HL-60 (cell line): ENCODE measurements around the gene ABCG2.
"Not testable (repeated sequence)": the region's sequence is repeated elsewhere in the genome, so short reads cannot be mapped to it uniquely, and the experiment has no call there.

ENCODE experiments used
- GABPA ChIP-seq: IDR thresholded peaks from 2 replicates; pipeline ENCODE4 v1.6.1; 2012; ENCODE audit warnings: low read depth
- POLR2AphosphoS5 ChIP-seq: IDR thresholded peaks from 2 replicates; pipeline ENCODE4 v1.6.1; 2012; ENCODE audit warnings: low read depth
- SPI1 ChIP-seq: IDR thresholded peaks from 2 replicates; pipeline ENCODE4 v1.6.1; 2012; ENCODE audit warnings: low read depth, mild to moderate bottlenecking, borderline replicate concordance
- TF ChIP-seq, protein P1 (sequence below): IDR thresholded peaks from one replicate; pipeline ENCODE4 v1.5.1; 2011; ENCODE audit warnings: low read length, control low read depth, inconsistent platforms; ENCODE audit not compliant: insufficient read depth
- TF ChIP-seq, protein P2 (sequence below): IDR thresholded peaks from 2 replicates; pipeline ENCODE4 v1.6.1; 2012; ENCODE audit warnings: low read depth; ENCODE audit not compliant: insufficient replicate concordance

DNA sequence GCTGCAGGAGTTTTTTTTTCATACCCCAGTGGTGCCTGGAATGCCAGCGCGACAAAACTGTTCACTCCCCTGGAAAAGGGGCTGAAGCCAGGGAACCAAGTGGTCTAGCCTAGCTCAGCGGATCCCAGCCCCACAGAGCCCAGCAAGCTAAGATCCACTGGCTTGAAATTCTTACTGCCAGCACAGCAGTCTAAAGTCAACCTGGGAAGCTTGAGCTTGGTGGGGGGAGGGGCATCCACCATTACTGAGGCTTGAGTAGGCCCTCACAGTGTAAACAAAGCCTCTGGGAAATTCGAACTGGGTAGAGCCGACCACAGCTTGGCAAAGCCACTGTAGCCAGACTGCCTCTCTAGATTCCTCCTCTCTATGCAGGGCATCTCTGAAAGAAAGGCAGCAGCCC is 36.2 kb downstream of the ABCG2 start:
- TF ChIP-seq POLR2AphosphoS5, GABPA, SPI1: not testable (repeated sequence)
- TF ChIP-seq, protein P1, sequence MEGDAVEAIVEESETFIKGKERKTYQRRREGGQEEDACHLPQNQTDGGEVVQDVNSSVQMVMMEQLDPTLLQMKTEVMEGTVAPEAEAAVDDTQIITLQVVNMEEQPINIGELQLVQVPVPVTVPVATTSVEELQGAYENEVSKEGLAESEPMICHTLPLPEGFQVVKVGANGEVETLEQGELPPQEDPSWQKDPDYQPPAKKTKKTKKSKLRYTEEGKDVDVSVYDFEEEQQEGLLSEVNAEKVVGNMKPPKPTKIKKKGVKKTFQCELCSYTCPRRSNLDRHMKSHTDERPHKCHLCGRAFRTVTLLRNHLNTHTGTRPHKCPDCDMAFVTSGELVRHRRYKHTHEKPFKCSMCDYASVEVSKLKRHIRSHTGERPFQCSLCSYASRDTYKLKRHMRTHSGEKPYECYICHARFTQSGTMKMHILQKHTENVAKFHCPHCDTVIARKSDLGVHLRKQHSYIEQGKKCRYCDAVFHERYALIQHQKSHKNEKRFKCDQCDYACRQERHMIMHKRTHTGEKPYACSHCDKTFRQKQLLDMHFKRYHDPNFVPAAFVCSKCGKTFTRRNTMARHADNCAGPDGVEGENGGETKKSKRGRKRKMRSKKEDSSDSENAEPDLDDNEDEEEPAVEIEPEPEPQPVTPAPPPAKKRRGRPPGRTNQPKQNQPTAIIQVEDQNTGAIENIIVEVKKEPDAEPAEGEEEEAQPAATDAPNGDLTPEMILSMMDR: not testable (repeated sequence)
- TF ChIP-seq, protein P2, sequence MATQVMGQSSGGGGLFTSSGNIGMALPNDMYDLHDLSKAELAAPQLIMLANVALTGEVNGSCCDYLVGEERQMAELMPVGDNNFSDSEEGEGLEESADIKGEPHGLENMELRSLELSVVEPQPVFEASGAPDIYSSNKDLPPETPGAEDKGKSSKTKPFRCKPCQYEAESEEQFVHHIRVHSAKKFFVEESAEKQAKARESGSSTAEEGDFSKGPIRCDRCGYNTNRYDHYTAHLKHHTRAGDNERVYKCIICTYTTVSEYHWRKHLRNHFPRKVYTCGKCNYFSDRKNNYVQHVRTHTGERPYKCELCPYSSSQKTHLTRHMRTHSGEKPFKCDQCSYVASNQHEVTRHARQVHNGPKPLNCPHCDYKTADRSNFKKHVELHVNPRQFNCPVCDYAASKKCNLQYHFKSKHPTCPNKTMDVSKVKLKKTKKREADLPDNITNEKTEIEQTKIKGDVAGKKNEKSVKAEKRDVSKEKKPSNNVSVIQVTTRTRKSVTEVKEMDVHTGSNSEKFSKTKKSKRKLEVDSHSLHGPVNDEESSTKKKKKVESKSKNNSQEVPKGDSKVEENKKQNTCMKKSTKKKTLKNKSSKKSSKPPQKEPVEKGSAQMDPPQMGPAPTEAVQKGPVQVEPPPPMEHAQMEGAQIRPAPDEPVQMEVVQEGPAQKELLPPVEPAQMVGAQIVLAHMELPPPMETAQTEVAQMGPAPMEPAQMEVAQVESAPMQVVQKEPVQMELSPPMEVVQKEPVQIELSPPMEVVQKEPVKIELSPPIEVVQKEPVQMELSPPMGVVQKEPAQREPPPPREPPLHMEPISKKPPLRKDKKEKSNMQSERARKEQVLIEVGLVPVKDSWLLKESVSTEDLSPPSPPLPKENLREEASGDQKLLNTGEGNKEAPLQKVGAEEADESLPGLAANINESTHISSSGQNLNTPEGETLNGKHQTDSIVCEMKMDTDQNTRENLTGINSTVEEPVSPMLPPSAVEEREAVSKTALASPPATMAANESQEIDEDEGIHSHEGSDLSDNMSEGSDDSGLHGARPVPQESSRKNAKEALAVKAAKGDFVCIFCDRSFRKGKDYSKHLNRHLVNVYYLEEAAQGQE: not testable (repeated sequence)
